ENCODE data around the gene SGTA. TPM values are rescaled to one million over a fixed set of nuclear protein-coding genes. Genes with fewer than 3 reads are reported as not detected.
A peak's percentile ranks its signal among the peaks of the same experiment; 100 is the strongest.

SGTA gene
- total RNA-seq, 1 donor from 2014 or later: 77.5 TPM

DNA sequence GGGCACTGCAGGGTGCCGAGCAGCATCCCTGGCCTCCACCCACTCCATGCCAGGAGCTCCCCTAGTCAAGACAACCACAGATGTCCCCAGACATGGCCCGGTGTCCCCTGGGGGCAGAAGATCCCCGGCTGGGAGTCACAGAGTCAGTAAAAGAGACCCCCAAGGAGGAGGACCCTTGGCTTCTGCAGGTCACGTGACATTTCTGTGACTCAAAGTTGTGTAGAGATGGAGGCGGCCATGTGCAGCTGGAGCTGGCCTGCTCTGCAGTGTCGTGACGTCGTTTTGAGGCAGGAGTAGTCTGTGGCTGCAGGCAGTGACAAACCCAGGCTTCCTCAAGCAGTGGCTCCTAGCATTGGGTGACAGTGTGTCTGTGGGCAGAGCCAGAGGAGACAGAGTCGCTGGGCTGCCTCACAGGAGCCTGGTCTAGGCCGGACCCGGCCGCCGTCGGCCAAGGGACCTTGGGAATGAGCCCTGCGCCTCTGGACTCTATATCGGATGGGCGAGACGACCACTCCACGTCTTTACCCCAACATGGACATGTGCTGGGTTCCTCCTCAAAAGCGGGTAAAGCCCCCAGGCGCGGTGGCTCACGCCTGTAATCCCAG is 54.2 kb downstream of the SGTA start:
- no peak overlapping the region for H3K4me3 Mint-ChIP-seq (ENCODE audit: low read depth)
- peaks cover 2% of the 10 kb centered on the region for H3K36me3 Mint-ChIP-seq (ENCODE audit: insufficient read depth)
- no peak for TF ChIP-seq CTCF (IDR thresholded peaks at IDR 0.05; ENCODE audit: unreplicated experiment)
- no peak overlapping the region for H3K27ac Mint-ChIP-seq
- no peaks in the 10 kb centered on the region for H3K4me1 Mint-ChIP-seq (ENCODE audit: low read depth)
- H3K27me3 Mint-ChIP-seq: peaks cover 28% of the 10 kb centered on the region
- H3K9me3 Mint-ChIP-seq (ENCODE audit: low read depth): no peaks in the 10 kb centered on the region
- no peak for DNase-seq (ENCODE audit: low spot score, unreplicated experiment)

GRCh38 chr19:2727640-2727944 is 55.5 kb downstream of the SGTA start:
- no peak overlapping the region for H3K27ac Mint-ChIP-seq
- H3K27me3 Mint-ChIP-seq: peaks cover 28% of the 10 kb centered on the region
- no peak for TF ChIP-seq CTCF (IDR thresholded peaks at IDR 0.05; ENCODE audit: unreplicated experiment)

DNA sequence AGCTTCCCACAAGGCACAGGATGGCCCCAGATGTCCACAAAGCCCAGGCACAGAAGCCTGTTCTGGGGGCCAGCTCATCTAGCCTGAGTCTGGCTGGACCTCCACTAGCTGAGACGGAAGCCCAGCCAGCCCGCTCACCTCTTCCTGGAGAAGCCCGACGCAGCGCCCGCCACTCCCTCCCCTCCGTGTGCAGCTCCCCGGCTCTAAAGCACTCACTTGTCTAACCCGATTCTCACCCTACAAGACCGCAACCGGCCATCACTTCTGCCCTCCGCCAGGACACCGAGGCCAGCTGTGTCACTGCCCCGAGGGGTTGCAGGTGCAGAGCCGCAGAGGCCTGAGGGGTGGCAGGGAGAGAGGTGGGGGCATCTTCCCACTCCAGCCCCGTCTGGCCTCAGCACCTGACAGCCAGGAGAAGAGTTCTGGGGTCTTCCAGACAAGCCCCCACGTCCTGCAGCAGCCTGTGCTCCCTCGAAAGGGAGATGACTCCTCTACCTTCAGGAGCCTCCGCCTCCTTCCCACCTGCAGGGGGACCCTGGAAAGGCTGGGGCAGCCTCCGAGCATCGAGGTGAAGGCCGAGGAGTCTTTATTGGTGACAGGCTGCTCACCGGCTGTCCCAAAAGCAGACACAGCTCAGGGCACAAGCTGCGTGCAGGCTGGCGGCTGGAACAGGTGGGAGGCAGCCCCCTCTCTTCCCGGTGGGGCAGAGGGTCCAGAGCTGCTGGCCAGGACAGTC is 56.0 kb downstream of the SGTA start:
- no peaks in the 10 kb centered on the region for H3K36me3 Mint-ChIP-seq (ENCODE audit: insufficient read depth)
- DNase-seq (ENCODE audit: low spot score, unreplicated experiment): no peak
- H3K4me3 Mint-ChIP-seq (ENCODE audit: low read depth): no peak overlapping the region
- no peaks in the 10 kb centered on the region for H3K9me3 Mint-ChIP-seq (ENCODE audit: low read depth)
- peak; percentile 14 for TF ChIP-seq CTCF (IDR thresholded peaks at IDR 0.05; ENCODE audit: unreplicated experiment)
- no peak overlapping the region for H3K27ac Mint-ChIP-seq
- no peaks in the 10 kb centered on the region for H3K4me1 Mint-ChIP-seq (ENCODE audit: low read depth)
- peaks cover 28% of the 10 kb centered on the region for H3K27me3 Mint-ChIP-seq

More at GRCh38 chr19:2727640-2727944, 55.5 kb downstream of the SGTA start:
- H3K4me1 Mint-ChIP-seq (ENCODE audit: low read depth): no peaks in the 10 kb centered on the region
- no peaks in the 10 kb centered on the region for H3K9me3 Mint-ChIP-seq (ENCODE audit: low read depth)
- no peak for DNase-seq (ENCODE audit: low spot score, unreplicated experiment)
- H3K36me3 Mint-ChIP-seq (ENCODE audit: insufficient read depth): no peaks in the 10 kb centered on the region
- H3K4me3 Mint-ChIP-seq (ENCODE audit: low read depth): no peak overlapping the region

DNA sequence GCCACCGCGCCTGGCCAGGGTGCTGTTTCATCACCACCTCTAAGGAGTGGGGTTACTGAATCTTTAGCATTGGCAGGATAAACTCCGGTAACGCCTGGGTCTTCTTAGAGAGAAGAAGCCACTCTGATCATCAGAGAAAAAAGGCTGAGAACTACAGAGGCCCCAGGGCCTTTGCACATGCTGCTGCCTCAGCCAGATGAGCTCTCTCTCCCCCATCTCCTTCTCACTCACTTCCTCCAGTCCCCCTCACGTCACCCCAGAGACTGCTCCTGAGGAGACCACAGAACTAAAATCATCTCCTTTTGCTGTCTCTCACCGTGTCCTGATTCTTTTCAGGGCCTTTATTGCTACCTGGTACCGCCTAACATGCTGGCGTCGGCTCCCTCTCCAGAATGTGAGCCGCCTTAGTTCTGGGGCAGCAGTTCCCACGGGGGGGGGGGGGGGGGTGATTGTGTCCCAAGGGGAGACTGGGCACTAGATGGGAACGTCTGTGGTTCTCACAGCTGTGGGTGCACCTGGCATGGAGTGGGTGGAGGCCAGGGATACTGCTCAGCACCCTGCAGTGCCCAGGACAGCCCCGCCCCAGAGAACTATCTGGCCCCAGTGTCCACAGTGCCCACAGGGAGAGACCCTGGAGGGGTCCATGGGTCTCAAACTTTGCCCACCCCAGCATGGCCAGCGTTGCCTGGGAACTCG is 56.8 kb downstream of the SGTA start:
- Mint-ChIP-seq H3K36me3 (ENCODE audit: insufficient read depth) (no peaks in the 10 kb centered on the region), H3K27me3 (peaks cover 28% of the 10 kb centered on the region), H3K9me3 (ENCODE audit: low read depth) (no peaks in the 10 kb centered on the region), H3K4me3 (ENCODE audit: low read depth) (no peak overlapping the region), H3K4me1 (ENCODE audit: low read depth) (no peaks in the 10 kb centered on the region), H3K27ac (no peak overlapping the region)
- no peak for TF ChIP-seq CTCF (IDR thresholded peaks at IDR 0.05; ENCODE audit: unreplicated experiment)
- DNase-seq (ENCODE audit: low spot score, unreplicated experiment): no peak

GRCh38 chr19:2724148-2724557 is 58.9 kb downstream of the SGTA start:
- H3K27ac Mint-ChIP-seq: no peak overlapping the region
- H3K9me3 Mint-ChIP-seq (ENCODE audit: low read depth): no peaks in the 10 kb centered on the region
- H3K36me3 Mint-ChIP-seq (ENCODE audit: insufficient read depth): no peaks in the 10 kb centered on the region
- TF ChIP-seq CTCF (IDR thresholded peaks at IDR 0.05; ENCODE audit: unreplicated experiment): peak; percentile 36
- DNase-seq (ENCODE audit: low spot score, unreplicated experiment): no peak
- peaks cover 28% of the 10 kb centered on the region for H3K27me3 Mint-ChIP-seq
- no peaks in the 10 kb centered on the region for H3K4me1 Mint-ChIP-seq (ENCODE audit: low read depth)
- no peak overlapping the region for H3K4me3 Mint-ChIP-seq (ENCODE audit: low read depth)

All from progenitor cell of endocrine pancreas (in vitro differentiated cells).